Measurements from ENCODE around the gene ACOT7.

The ACOT7 gene

DNA sequence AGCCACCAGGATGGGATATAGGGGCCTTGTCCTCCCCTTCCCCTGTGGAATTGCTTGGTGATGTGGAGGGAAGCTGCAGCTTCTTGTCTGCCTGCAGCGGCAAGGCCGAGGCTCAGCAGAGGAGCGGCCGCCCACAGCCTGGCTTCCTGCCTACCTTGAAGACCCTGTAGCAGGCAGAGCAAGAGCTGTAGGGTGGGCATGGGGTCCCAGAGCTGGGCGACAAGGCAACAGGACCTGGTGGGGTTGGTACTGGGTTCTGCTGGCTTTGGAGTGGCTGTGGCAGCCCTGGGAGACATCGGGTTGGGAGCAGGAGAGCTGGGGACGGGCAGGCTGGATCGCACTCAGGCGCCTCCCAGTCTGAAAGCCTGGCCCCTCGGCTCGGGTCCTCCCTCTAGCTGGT lies 126.9 kb downstream of the ACOT7 start:
- no peak for DNase-seq (ENCODE audit: low read depth)
- no peak overlapping the region for H3K4me3 ChIP-seq (ENCODE audit: low read depth, low read length)
- TF ChIP-seq, protein P1, sequence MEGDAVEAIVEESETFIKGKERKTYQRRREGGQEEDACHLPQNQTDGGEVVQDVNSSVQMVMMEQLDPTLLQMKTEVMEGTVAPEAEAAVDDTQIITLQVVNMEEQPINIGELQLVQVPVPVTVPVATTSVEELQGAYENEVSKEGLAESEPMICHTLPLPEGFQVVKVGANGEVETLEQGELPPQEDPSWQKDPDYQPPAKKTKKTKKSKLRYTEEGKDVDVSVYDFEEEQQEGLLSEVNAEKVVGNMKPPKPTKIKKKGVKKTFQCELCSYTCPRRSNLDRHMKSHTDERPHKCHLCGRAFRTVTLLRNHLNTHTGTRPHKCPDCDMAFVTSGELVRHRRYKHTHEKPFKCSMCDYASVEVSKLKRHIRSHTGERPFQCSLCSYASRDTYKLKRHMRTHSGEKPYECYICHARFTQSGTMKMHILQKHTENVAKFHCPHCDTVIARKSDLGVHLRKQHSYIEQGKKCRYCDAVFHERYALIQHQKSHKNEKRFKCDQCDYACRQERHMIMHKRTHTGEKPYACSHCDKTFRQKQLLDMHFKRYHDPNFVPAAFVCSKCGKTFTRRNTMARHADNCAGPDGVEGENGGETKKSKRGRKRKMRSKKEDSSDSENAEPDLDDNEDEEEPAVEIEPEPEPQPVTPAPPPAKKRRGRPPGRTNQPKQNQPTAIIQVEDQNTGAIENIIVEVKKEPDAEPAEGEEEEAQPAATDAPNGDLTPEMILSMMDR (IDR thresholded peaks at IDR 0.05; ENCODE audit: low read depth, low read length, missing control alignments), result no peak

GRCh38 chr1:6265151-6265550 lies 128.4 kb downstream of the ACOT7 start:
- no peak for DNase-seq (ENCODE audit: low read depth)
- H3K4me3 ChIP-seq (ENCODE audit: low read depth, low read length), result no peak overlapping the region
- TF ChIP-seq, protein P1 (IDR thresholded peaks at IDR 0.05; ENCODE audit: low read depth, low read length, missing control alignments), result no peak

GRCh38 chr1:6263716-6264115 lies 129.9 kb downstream of the ACOT7 start:
- TF ChIP-seq, protein P1 (IDR thresholded peaks at IDR 0.05; ENCODE audit: low read depth, low read length, missing control alignments), result no peak
- no peak for DNase-seq (ENCODE audit: low read depth)
- H3K4me3 ChIP-seq (ENCODE audit: low read depth, low read length), result no peak overlapping the region

GRCh38 chr1:6262555-6263420 lies 130.8 kb downstream of the ACOT7 start:
- no peak overlapping the region for H3K4me3 ChIP-seq (ENCODE audit: low read depth, low read length)
- TF ChIP-seq, protein P1 (IDR thresholded peaks at IDR 0.05; ENCODE audit: low read depth, low read length, missing control alignments), result no peak
- no peak for DNase-seq (ENCODE audit: low read depth)

DNA sequence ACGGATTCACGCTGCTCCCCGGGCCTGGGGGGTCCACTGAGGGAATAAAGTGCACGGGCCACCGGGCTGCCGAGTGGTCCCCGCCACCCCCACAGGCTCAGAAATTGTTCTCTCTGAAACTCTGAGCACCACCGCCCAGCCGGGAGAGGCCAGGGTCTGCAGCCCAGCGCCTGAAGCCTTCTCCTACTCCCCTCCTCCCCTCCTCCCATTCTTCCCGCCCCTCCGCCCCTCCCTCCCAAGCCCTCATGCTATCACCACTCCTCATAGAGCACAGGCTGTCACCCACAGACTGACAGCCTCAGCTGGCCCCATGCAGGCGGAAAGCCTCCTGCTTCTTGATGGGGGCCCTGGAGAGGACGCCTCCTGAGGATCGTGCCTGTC lies 132.0 kb downstream of the ACOT7 start:
- no peak for DNase-seq (ENCODE audit: low read depth)
- TF ChIP-seq, protein P1 (IDR thresholded peaks at IDR 0.05; ENCODE audit: low read depth, low read length, missing control alignments), result no peak
- H3K4me3 ChIP-seq (ENCODE audit: low read depth, low read length), result no peak overlapping the region

DNA sequence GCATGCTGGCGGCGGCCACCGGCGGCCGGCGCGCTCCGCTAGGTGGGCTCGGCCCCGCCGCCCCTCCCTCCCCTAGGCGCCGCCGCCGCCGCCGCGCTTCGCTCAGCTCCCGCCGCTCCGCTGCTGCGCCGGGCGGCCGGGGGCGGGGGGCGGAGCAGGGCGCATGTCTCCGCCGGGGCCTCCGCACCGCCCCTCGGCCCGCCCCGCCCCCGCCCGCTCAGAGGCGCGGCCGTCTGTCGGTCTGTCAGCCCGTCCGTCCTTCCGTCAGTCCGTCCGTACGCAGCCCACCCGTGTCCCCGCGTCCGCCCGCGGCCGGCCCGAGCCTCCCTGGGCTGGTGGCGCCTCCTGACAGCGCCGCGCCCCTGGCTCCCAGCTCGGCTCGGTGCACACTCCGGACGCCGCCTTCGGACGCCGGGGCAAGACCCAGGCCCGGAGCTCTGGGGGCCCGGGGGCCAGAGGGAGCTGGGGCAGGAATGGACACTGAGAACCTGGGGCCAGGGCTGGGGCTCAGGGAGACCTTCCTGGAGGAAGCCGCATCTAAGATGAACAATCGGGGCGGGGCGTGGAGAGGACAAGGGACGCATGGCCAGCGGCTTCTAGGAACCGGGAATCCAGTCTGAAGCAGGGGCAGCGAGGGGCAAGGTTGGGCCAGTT lies 132.5 kb downstream of the ACOT7 start, which contains the start of gene GPR153:
Gene GPR153 (minus strand): TSS at position 138 of the 654 bp plus-strand sequence. CDS start 6,193 bp downstream, outside the sequence.
- TF ChIP-seq, protein P1 (IDR thresholded peaks at IDR 0.05; ENCODE audit: low read depth, low read length, missing control alignments), result no peak
- no peak for DNase-seq (ENCODE audit: low read depth)
- H3K4me3 ChIP-seq (ENCODE audit: low read depth, low read length), result peak within 1 kb of the TSS; percentile 41
